GM19328 (cell line): ENCODE results near the gene DIAPH2.

Experiments used
- ATAC-seq: cut with Tn5 transposase; IDR thresholded peaks from one replicate; pipeline ENCODE4 v1.9.1; 2021; ENCODE audit warnings: mild to moderate bottlenecking, moderate library complexity; ENCODE audit not compliant: unreplicated experiment

The DIAPH2 gene

DNA sequence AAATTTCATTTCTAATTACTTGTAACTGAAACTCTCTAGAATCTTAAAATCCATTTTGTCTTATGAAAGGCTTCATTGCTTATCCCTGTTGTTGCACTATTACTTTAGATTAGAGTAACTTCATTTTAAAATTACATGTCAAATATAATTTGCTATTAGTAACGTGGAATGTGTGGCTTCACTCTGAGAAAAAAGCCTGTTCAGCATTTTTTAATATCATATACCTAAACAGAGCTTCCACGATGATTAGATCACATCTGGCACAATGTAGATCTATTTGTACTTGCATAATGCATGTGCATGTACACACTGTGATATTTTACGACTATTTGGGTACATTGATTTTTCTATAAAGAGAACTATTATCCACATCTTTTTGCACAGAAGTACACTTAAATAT, 847.2 kb downstream of the DIAPH2 start:
- ATAC-seq = no peak

DNA sequence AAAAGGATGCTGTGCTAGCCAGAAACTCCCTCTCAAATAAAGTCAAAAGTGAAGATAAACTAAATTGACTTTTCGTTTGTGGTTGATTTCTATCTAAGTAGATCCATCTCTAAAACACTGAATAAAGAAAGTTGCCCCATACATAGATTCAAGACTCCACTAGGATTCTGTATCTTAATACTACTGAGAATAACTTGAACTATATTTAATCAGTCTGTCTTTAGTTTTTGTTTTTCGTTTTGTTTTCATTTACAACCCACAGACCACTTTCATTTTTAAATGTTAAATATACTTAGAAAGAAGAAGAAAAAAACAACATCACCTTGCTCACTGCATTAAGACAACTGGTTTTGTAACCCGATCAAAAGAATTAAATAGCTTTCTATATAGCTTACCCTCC, 854.1 kb downstream of the DIAPH2 start:
- ATAC-seq = no peak

DNA sequence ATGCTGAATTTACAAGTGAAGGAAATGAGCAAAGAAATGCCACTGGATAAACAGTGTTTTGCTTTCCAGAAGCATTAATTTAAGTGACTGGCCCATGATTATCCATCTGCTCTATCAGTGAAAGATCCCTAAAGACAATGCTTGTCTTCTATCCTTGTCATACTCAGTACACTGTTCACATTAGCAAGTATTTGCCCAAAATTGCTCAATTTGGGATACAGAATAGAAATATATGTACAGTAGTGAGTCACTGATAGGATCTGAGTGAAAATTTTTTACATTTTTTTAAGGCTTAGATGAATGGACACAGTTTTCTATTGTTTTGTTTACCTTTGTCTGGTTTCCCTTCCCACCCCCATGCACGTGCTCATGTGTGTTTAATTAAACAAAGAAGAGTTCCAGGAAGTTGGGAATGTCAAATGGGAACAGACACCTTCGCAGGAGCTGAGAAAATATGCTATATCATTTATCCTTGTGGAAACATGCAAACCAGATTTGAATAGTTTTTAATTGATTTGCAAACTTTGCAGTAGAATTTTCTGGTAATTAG, 855.4 kb downstream of the DIAPH2 start:
- ATAC-seq = no peak

DNA sequence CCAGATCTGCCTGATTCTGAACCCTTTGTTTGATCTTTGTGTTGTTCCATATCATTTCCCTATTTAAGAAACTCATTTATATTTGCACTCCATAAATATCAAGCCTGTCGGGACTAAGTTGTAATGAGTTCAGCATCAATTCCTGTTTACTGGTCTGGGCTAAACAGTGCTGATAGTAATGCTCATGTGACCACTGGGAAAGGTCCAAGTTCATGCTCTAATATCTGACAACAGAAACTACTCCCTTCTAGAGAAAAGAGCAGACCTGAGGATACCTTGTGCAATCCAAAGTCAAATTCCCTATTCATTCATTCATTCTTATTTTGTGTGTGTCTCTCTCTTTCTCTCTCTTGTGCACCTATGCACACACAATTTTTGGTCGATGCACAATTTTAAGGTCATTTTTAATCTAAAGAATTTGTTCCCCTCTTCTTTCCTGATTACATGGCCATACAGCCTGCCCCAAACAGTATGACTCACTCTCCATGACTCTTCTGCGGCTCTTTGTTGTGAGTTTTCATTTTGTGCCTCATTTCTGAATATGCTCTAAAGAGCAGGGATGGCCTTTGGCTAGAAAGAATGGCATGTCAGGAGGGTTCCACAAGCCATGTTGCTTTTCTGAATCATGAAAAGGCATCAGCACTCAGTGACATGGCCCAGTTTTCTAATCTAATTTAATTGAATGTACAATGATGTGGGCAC, 863.4 kb downstream of the DIAPH2 start:
- ATAC-seq = no peak

DNA sequence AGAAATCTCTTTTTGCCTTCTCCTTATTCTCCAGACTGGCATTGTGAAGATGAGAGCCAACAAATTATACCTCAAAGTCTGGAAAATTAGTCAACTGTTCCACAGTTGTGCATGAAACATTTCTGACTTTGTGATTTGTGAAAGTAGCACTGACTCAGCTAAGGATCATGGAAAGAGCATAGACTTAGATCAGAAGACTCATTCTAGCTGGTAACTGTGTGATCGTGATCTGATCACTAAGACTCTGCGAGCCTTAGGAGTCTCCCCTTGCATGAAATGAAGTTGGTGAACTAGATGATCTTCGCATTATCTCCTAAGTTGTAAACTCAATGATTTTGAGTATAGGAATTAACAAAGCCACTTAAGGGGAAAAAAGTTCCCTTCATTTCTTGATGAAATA, 867.2 kb downstream of the DIAPH2 start:
- ATAC-seq = no peak

DNA sequence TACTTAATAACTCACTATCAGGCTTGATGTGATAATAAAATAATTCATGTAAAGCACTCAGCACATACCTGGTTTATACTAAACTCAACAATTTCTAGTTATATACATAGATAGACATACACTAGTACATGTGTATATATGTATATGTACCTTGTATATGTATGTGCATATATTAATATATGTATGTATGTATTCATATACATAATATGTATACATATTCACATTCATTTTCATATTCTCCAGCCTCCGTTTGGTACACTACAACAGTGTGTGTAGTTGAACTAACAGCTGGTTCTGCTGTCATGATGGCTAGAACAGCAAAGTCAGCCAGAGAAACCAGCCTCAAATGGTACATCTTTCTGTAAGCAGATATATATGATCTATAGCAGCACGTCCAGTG, 869.2 kb downstream of the DIAPH2 start:
- no peak for ATAC-seq

DNA sequence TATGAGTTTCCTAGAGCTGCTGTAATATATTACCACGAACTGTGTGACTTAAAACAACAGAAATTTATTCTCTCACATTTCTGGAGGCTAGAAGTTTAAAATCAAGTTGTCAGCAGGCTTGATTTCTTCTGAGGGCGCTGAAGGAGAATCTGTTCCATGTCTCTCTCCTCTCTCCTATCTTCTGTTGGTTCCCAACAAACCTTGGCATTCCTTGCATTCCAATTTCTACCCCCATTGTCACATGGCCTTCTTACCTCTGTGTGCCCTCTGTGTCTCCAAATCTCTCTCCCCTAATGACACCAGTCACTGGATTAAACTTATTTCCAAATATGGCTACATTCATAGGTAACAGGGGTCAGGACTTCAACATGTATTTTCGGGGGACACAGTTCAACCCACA, 871.7 kb downstream of the DIAPH2 start:
- no peak for ATAC-seq

DNA sequence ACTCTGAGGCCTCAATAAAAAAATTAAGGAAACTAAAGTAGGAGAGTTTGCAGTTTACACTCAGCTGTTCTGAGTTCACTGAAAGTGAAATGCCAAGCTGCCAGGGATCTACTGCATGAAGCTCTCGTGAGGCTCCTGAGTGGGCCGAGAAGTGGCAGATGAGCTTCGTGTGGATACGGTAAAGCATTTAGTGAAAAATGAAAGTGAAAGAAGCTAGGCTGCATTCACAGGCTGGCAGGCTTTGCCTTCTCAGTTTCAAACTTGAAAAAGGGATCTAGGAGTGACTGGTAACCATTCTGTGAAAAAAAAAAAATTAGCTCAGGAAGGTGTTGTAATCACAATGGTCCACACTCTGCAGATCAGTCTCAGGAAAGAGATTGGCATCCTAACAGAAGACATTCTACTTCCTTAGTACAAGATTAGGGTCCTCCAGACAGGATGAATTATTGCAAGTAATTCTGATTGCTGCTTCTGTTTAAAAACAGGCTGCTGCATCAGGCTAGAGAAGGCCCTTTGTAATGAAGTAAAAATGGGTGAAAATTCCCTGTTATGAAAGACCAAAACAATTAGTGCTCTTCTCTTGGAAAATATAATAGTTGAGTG, 879.0 kb downstream of the DIAPH2 start:
- ATAC-seq = peak; percentile 97

DNA sequence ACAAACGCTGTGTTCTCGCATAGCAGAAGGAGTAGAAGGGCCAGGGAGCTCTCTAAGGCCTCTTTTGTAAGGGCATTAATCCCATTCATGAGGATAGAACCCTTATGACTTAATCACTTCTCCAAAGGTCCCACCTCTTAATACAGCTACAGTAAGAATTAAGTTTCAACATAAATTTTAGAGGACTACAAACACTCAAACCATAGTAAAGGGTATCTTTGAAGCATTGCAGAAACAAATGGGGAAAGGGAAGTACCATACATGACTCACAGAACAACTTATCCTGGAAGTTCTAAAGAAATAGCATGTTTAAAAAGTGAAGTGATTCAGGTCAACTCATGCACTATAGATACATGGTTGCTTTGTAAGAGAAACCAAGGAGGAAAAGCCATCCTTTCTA, 879.9 kb downstream of the DIAPH2 start:
- no peak for ATAC-seq

DNA sequence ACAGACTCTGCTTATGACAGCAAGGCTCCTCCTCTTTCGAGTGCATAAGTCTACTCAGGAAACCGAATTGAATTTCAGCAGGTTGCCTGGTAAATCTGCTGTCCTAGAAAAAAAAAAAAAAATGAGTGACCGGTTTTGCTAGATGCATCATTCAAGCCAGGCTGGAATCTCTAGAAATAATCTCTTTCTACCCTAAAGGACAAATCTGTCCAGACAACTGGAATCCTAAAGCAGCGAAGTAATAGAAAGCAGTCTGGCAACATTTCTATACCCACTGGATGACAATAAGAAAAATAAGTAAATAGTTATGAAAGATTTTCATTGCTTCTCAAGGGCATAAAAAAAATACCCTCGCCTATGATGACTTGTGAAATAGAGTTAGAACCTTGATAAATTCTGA, 902.5 kb downstream of the DIAPH2 start:
- ATAC-seq = no peak

DNA sequence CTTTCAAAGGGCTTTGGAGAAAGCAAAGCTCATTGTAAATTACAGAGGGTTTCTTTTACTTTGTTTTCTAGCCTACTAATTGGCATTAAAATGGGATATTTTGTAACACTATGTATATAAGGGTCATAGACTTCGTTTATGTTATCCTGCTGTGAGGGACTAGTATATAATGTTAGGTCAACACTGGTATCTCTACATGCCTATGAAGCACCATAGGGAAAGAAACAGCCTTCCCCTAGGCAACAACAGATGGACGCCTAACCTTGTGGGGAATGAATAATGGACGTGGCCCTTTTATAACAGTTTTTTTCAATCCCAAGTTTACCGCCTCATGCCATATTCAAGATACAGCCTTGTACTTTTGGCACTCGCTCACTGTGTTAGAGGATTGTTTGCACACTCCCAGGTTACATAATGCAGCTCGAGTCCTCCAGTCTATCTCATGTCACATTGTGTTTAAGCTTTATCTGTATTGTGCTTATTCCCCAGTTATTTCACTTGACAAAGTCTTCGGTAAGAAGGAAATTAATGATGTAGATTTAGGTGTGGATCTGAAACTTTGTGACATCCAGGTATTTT, 910.1 kb downstream of the DIAPH2 start:
- ATAC-seq = no peak

DNA sequence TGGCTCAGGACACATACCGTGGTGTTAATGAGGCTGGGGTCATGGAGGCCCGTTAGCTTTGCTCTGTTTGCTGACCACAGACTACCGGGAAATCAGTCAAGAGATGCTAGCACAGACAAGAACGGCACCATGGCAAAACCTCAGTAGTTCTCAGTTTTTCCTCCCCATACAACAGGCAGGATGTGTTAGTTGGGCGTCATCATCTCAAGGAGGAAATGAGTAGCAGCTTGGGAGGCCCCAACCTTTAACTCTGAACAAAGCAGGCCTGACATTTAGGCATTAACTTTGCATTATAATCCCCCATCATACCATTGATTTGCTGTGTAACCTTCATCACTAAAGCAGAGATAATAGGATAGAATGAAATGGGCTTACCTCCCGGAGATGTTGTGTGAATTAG, 913.3 kb downstream of the DIAPH2 start:
- no peak for ATAC-seq

DNA sequence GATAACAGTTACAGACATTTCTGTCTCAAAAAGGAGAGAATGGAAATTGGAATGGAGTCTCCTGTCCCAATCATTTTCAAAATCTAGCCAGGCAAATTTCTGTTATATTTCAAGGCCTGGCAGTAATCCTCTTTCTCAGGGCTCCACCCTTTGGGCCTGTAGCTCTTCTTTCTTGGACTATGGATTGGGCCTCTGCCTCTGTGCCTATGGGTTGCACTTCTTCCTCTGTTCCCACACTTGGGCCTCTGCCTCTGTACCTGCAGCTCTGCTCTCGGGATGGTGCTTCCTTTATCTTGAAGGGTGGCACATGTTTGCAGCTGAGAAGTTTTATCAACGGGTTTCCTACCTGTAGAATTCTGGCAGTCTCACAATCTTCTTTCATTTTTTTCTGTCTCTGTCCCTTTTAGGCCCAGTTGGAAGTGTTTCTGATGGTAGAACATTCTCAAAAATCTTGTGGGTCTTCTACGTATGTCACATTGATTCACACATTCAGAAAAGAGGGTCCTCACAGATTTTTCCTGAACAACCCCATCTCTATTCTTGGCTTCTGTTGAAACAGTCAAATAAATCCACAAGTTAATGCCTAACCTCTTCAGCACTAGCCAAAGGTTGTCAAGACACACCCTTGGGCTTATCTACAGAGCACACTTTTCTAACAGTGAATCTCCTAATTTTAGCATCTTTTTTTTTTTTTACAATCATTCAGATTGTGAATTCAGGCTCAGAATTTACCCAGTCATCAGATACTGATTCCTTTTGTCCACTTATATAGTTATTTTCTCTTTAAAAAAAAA, 918.0 kb downstream of the DIAPH2 start:
- ATAC-seq = no peak

DNA sequence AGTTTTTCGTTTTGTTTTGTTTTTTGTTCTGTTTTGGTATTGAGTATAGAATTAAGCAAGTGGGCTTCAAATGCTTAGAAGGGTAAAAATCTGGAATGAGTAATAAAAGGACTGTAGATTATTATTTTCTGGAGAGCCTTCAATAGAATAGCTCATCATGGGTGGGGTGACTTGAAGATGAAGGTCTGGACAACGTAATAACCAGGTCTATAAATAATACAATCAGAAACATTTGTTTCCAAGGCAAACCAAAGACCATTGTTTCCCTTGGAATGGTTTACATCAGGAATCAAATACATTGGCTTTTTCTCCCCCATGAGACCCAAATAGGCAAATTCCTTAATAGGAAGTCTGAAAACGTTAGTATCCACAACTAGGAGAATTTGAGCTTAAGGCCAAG, 920.6 kb downstream of the DIAPH2 start:
- no peak for ATAC-seq

DNA sequence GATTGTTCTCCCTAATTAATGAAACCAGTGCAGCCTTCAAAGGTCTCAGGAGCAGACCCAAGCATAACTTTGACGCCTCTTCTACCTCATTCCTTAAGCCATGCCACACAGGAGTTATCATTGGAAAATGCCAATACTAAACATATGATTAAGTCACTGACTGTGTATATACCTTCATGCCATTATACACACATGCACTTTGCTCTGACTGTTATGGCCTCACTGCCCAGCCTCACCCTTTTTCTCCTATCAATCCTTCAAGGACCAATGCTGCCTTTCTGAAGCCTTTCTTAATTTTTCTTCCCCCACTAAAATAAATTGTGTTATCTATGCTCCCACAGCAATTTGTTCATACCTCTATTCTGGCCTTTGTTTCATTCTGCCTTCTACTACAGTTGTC, 924.7 kb downstream of the DIAPH2 start:
- ATAC-seq = no peak

DNA sequence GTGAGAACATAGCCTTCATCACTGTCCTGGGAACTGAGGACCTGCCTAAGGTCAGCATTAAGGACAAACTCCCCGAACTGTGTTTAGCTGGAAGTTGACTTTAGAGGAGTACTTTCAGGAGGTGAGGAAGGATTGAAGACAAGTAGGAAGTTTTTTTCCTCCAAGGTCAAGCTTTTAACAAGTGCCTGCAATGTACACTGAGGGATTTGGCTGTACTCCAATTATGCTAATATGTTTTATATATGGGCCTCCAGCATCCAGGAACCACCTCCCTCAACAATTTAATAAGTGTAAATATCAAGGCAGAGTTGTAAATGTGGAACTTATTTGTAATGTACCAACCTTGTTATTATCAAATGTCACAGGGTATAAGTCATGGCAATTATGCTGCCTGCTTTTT, 925.3 kb downstream of the DIAPH2 start:
- ATAC-seq = no peak

DNA sequence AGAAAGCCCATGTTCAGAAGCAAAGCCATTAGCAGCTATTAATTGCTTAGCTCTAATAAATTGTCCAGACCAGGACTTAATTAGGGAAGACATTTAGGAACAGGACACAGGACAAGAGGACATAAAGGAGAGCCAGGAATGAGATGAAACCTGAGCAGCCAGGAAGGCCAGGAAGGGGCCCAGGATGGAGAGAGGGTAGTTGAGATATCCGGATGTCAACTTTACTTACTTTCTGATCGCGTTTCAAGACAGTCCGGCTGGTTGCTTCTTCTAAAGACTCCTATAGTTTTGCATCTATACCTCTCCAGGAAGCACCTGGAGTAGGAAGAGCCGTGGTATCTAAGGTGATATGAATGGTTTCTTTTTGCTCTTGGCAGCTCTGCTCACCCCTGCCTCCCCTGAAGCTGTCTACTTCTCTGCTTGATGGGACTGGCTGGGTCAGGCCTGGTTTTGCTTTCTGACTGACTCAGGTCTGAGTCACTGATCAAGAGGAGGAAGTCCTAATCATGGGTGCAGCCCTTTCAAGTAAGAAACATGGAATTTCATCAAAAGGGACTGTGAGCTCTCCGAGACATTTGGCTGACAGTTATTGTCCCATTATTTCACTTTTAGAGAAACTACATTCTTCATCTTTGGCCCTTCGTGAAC, 932.4 kb downstream of the DIAPH2 start:
- ATAC-seq = peak; percentile 96

DNA sequence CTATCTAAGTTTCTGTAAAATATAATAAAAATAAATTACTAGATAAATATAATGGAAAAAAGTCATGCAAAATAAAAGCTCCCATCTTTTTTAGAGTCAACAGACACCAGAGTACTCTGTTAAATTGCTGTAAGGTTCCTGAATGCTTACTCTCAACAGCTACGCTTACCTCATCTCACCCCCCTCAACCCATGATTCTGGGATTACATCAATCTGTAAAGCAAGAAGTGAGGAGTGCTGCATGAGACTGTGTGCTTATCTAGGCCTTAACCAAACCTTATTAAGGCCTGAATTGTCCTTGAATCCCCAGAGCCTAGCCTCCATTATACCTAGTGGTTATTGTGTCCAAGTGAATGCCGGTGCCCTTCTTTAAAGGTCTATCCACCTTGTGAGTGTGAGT, 934.9 kb downstream of the DIAPH2 start:
- no peak for ATAC-seq

DNA sequence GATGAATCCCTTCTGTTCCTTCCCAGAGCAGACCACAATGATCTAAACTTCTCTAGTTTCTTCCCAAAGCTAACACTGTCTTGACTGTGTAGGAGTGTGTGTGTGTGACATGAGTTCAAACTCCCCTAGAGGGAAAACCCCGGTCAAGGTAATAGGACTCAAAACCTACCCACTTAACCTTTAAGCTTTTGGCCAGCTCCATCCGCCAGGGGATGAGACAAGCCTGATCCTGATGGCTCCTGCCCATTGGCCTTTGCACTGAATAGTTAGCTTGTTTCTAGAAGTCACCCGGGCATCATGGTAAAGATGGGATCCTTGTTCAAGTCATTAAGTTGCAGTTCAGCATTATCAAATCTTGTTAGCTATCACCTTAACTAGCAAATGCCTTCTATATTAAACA, 937.5 kb downstream of the DIAPH2 start:
- no peak for ATAC-seq

DNA sequence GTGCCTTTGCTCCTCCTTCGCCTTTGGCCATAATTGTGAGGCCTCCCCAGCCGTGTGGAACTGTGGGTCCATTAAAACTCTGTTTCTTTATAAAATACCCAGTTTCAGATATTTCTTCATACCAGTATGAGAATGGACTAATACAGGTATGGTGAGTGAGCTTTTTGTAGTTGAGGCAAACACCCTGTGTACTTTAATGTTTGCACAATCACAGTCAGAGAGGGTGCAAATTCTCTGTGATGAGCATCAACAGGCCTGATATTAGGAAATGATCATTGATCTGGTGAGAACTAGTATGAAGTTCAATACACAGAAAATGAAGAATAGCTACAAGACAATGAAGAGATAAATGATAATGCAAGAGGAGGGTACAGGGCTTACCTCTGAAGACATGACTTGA, 943.7 kb downstream of the DIAPH2 start:
- no peak for ATAC-seq
